HG03139 (cell line): ENCODE results near the gene PWWP2B.

Experiments used
- ATAC-seq: cut with Tn5 transposase; IDR thresholded peaks from one replicate; pipeline ENCODE4 v1.9.1; 2021; ENCODE audit not compliant: unreplicated experiment

PWWP2B gene

DNA sequence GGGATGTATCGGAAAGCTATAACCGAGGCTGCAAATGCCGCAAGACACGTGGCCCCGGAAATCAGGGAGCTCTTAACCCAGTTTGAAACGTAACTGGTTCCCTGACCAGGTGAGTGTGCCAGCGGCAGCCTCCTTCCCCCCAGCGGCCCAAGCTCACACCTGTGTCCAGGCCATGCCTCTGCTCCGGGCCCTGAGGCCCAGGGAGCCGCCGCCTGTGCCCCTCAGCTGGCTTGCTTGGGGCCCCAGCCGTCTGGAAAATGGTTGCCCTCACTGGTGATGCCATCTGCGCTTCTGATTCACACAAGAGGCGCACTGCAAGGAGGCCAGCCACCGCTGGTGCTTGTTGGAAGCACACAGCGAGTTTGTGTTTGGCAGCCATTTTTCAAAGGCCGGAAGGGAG is 9.2 kb downstream of the PWWP2B start:
- ATAC-seq: no peak

- no peak for ATAC-seq
Measured at GRCh38 chr10:132406750-132407149, 9.8 kb downstream of the PWWP2B start.

GRCh38 chr10:132407243-132407746 is 10.3 kb downstream of the PWWP2B start:
- ATAC-seq: no peak

- peak; percentile 55 for ATAC-seq
Measured at GRCh38 chr10:132407846-132408278, 10.9 kb downstream of the PWWP2B start.

DNA sequence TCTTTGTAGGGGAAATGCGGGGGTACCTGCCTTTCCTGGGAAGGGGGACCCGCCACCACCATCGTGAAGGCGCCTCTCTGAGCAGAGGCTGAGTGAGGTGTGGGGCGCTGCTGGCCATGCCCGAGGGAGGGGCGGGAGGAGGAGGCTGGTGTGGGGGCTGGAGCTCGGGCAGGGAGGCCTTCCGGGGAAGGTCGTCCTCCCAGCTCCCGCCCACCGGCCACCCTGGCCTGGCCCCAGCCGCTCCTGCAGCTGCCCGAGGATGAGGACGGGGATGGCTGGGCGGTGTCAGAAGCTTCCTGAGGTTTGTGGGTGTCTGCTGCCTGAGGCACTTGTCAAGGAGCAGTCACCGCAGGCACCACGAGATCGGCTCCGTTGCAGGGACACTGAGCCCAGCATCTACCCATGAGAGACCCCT is 11.4 kb downstream of the PWWP2B start:
- ATAC-seq: no peak

DNA sequence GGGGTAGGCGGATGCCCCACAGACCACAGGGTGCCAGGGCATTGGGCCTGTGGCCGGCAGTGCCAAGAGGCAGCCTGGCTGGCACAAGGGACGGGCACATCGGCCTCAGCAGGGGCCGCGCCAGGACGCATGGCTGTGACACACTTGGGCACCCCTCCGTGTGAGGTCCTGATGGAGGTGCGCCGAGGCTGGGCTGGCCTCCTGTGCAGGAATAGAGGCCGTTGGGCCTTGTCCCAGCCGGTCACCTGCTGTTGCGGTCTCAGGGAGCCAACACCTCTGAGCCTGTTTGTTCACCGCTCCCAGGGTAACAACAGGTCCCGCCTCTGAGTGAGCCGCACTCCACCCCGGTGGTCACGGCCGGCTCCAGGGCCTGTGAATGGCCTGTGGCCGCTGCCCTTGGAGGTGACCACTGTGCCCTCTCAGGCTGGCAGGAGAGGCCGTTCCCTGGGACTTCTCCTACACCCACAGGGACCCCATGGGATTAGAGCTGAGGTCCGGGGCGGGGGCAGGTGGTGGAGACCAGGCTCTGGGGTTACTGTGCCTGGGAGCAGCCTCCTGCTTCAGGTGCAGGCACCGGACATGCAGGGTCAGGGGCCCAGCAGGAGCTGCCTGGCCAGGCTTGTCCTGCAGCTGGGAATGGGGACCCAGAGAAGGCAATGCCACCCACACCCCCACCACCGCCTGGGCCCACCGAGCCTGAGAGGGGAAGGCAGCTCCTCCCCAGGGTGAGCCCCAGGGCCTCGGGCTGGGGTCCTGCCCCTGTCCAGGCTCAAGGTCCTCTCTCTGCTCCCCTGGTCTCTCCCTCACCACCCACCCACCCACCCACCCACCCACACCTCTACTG is 12.0 kb downstream of the PWWP2B start:
- ATAC-seq: no peak

DNA sequence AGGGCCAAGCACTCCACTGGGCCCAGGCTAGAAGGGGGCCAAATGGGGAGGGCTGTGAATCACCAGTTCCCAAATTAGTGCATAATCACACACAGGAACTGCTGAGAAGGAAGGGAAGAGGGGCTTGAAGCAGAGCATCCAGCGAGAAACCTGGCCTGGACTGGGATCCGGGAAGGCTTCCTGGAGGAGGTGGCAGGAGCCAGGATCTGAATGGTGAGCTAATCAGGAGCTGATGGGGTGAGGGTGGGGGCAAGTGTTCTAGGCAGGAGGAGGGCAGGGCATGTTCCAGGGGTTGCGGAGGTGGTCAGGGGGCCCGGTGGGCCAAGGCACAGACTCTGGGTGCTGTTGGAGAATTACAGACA is 12.6 kb downstream of the PWWP2B start:
- ATAC-seq: no peak

DNA sequence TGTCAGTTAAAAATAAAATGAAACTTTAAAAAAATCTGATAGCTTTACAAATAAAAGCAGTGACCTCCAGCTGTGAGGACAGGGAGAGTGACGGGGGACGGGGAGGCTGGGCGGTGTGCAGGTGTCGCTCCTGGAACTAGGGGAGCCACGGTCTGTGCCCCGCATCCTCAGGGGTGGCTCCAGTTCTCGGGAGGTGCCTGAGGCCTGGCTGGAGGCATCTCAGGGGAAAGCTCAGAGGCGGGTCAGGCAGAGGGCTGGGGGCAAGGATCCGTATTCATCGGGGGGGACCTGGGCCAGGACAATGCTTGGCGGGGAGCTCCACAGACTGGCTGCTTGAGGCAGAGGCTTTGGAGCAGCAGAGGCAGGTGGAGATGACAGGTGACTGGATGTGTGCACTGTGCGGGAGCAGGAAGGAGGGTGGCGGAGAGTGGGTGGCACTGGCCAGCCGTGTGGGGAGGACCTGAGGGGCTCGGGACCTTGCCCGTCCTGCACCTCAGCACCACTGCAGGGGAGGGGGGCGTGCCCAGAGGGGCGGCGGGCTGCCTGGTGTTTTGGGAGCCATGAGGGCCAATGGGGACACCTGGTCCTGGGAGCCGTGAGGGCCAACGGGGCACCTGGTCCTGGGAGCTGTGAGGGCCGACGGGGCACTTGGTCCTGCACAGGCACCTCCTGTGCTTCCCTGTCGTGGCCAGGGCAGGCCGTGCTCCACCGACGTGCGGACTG is 13.2 kb downstream of the PWWP2B start:
- no peak for ATAC-seq

DNA sequence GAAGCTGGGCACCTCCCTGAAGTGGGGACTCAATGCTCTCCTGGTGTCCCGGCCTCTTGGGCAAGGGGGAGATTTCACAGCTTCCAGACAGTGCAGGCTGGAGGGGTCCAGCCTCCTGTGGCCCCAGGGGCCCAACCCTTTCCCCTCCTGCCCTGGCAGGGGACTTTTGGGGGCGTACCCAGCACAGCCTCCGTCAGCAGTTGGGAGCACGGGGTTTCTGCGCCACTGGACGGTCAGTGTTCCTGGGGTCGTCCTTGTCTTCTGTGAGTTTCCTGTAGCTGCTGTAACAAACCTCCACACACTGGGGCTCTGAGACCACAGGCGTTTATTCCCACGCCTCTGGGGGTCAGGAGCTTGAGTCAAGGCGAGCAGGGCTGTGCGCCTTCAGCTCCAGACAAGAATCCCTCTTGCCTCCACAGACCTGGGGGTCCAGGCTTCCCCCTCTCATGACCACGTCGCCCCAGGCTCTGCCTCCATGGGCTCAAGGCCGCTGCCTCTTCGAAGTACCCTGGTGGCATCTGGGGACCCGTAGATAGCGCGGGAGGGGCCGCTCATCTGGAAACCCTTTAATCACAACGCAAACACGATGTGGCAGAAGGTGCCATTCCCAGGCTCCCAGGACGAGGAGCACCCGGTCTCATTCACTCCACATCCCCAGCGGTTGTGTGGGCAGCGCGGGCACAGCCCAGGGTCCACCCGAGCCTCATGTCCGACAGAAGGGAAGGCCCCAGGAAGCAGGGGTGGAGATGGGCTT is 14.0 kb downstream of the PWWP2B start:
- ATAC-seq: no peak

- ATAC-seq: no peak
Measured at GRCh38 chr10:132411561-132412253, 14.7 kb downstream of the PWWP2B start.

DNA sequence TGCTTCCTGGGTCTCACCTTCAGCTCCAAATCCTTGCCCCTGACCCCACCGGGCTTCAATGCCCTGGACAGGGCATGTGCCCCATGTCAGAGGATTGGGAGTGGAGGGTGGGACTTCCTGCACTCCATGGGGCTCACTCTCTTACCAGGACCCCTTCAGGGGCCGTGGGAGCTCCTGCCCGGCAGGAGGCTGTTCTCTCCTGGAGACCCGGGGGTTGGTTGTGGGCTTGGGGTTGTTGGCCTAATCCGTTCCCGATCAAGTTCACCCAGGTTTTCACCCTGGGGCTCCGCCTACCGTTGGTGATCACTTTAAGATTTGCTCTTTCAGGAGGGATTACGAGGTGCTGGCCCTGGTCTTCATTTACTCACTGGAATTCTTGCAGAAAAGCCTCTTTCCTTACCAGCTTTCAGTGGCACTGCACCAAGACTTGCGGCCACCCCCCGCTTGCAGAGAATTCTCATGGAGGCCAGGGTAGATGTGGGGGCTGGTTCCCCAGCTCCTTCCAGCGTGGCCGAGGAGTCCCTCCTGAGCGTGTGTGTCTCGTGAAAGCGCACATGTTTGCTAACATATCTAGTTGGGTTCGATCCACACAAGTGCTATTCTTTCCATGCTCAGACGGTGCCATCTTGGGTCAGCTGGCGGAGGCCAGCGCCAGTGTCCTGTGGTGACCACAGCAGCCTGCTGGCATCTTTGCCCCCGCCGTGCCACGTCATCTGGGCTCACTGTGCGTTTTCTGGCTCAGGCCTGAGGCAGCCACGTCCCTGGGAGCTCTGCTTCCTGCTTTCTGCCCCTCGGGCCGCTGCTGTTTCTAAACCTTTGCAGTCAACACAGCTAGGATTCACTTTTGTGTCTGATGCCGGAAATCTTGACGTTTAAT is 15.6 kb downstream of the PWWP2B start:
- no peak for ATAC-seq

DNA sequence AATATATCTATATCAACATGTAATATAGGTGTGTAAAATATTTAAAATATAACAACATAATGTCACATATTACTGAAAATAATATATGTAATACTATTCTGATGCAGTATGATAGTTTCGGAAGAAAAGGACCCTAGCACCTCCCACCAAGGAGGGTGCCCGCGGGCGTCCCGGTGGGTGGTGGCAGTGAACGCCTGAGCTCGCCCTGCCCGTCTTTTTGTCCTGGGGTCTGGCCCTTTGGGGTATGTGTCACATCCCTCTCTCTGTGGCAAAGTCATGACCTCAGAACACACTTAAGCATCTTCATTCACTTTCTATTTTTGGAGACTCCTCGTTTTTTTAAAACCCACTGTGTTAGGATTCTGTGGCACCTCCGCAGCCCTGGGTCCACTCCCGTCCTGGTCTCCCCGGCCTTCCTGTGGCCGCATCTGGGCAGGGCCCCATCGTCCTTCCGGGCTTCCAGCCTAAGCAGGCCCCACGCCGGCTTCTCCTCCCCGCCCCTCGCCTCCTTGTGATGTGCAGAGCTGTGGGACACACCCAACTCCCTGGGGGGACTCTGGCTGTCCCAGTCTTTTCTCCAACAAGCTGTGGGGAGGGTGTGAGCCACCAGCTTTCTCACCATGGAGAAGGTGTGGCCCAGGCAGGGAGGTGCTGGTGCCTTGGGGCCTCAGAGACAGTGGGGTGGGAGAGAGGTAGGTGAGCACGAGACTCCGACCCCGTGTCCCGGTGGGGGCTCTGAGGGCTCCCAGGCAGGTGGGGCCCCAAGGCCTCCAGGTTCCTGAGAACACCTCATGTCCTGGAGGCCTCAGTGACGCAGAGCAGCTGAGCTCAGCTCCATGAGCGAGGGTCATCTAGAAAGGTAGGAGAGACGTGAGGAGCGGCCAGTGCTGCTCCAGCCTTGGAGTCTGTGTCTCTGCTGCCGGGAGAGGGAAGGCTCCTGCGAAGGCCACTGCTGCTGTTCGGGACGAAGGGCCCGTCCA is 16.5 kb downstream of the PWWP2B start:
- no peak for ATAC-seq

DNA sequence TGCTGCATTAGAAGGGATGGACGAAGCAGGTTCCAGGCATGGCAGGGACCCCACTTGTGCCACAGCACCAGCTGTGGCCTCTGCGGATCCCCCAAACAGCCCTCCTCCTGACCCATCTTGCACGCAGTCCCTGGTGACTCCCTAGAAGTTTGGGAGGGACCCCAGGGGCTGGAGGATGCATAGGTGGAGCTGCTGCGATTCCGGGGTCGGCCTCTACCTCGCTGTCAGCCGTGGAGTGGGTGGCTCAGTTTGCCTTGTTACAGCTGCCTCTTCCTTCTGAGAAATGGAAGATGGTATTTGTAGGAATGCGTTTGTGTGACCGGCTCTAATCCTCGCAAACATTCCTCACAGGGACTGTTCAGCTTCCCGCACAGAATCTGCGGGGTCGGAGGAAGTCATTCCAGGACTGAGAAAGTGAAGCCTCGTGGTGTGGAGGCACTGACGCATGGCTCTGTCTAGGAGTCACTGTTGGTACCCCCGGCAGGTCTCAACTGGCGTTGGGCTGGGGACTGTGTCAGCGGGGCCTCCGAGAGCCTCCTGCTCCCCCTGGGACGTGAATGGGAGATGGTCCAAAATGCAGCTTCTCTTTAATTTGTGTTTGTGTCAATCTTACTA is 17.5 kb downstream of the PWWP2B start:
- no peak for ATAC-seq

DNA sequence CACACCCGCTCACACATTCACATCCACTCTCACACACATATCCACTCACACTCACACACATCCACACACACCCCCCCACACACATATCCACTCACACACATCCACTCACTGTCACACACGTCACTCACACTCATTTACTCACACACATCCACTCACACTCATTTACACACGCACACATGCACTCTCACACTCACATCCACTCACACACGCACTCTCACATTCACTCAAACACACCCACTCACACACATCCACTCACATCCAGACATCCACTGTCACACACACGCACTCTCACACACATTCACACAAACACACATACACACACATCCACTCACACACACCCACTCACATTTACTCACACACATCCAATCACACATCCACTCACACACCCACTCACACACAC is 18.3 kb downstream of the PWWP2B start:
- no peak for ATAC-seq

DNA sequence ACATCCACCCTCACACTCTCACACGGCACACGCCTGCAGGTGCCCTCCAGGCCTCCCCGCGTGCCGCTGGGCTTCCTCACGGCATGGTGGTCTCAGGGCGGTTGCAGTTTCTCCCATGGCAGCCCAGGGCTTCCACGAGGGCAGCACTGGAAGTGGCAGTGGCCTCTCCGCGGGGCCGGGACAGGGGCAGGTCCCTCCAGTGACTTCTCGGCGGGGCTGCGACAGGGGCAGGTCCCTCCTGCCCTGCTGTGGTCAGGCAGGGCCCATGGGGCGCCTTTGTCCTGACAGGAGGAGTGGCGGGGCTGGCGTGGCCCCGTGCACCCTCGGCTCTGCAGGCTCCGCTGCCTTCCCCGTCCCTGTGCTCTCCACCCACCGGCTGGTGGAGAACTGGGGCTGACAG is 19.0 kb downstream of the PWWP2B start:
- no peak for ATAC-seq

DNA sequence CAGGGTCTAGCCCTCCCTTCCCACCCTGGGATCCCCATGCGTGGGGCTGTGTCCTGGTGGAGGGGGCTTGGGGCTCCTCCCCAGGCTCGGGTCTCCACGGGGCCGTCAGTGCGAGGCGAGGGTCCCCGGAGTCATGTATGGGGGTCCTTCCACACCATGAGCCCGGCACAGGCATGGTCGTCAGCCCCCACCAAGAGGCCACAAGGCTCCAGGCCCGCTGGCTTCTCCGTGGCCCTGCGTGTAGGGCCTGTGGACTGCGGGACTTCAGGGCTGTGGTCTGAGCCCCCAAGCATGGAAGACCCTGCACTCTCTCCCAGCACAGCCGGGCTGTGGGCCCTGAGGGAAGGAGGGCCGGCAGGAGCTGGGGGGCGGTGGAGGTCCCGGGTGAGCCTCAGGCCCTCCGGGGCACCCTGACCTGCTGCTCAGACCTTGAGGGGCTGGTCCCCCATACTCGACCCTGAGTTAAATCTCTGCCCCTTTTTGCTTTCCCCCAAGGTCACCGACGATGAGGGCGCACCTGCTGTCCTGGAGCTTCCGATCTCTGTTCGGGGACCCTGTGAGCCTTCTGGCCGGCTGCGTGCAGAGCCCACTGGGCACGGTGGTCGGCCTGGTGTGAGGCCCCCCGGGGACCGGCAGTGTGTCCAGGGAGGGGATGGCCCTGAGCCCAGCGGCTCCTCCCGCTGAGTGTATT is 19.7 kb downstream of the PWWP2B start:
- ATAC-seq: no peak

DNA sequence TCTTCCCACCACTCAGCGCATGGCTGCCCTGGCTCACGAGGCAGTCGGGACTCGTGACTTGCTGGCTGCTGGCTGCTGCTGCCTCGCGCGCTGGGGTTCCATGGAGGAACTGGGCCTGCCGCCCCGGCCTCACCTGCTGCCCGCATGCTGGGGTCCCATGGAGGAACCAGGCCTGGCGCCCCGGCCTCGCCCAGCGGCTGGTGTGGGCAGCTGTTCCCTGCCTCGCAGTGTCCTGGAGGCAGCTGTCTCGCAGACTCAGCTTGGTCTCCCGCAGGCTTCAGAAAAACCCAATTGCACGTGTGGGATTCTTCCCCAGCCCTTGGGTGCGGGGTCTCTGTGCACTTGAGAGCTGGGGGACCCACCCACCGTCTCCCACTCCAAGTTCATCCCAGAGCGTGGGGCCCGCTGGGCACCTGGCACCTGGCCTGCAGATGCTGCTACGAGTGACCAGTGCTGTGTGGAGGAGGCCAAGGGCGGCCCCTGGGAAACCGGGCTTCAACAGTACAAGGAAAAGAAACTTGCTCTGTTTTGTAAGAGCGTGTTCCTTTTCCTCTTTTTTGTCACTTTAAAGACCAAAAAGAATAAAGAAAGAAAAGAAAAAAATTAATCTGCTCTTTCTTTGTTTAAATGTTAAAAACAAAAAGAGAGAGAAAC is 20.4 kb downstream of the PWWP2B start:
- ATAC-seq: no peak
